ENCODE data around the gene LRRC18.

DNA sequence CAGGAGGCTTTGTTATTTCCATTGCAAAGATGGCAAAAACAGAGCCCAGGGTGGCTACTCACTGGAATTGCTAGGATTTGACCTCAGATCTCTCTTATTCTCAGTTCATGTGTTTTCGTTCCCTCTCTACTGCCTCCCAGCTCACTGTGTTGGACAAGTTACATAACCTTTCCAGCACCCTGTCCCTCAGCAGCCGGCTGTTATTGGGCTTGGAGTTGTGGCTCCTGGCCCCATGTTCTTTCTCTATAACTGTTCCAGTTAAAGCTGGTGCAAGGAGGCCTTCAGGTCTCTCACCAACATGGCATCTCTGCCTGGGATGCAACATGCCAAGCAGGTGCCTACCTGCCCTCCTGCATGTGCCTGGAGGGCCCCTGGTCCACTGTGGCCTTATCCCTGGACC, 56.8 kb downstream of the LRRC18 start:
- TF ChIP-seq, protein P1, sequence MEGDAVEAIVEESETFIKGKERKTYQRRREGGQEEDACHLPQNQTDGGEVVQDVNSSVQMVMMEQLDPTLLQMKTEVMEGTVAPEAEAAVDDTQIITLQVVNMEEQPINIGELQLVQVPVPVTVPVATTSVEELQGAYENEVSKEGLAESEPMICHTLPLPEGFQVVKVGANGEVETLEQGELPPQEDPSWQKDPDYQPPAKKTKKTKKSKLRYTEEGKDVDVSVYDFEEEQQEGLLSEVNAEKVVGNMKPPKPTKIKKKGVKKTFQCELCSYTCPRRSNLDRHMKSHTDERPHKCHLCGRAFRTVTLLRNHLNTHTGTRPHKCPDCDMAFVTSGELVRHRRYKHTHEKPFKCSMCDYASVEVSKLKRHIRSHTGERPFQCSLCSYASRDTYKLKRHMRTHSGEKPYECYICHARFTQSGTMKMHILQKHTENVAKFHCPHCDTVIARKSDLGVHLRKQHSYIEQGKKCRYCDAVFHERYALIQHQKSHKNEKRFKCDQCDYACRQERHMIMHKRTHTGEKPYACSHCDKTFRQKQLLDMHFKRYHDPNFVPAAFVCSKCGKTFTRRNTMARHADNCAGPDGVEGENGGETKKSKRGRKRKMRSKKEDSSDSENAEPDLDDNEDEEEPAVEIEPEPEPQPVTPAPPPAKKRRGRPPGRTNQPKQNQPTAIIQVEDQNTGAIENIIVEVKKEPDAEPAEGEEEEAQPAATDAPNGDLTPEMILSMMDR (IDR thresholded peaks at IDR 0.05) = no peak
- no peak for TF ChIP-seq POLR2A (IDR thresholded peaks at IDR 0.05)

All from Peyer's patch (tissue), 4 donors.